Measurements from ENCODE around the gene PEPD.

PEPD gene

DNA sequence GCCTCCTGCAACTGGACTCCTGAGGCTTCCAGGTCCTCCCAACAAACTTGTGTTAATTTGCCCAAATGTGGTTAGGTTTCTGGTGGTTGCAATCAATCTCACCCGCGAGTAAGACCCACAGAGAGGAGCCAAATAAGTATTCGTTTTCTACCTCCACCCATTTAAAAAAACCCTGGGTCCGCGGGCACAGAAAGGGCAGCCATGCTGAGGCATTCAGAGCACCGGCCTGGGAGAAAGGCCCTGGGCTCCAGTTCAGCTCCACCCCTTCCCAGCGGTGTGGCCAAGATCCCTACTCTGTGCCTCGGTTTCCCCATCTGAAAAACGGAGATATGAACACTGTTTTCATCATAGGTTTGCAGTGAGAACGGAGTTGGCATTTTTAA is 56.9 kb downstream of the PEPD start:
- Histone ChIP-seq H3K9me3 (no peaks in the 10 kb centered on the region), H3K27ac (no peak overlapping the region), H3K4me3 (no peak overlapping the region), H3K36me3 (peaks cover 5 to 45% (median 23%) of the 10 kb centered on the region in 3 donors), H3K27me3 (no peaks in the 10 kb centered on the region), H3K4me1 (no peaks in the 10 kb centered on the region)
- DNase-seq: peak in 1 of 2 donors; percentile 7
- intact Hi-C loops (cut with DNase I; ENCODE audit: low total_unique reads): no loop called here
- TF ChIP-seq, protein P1, sequence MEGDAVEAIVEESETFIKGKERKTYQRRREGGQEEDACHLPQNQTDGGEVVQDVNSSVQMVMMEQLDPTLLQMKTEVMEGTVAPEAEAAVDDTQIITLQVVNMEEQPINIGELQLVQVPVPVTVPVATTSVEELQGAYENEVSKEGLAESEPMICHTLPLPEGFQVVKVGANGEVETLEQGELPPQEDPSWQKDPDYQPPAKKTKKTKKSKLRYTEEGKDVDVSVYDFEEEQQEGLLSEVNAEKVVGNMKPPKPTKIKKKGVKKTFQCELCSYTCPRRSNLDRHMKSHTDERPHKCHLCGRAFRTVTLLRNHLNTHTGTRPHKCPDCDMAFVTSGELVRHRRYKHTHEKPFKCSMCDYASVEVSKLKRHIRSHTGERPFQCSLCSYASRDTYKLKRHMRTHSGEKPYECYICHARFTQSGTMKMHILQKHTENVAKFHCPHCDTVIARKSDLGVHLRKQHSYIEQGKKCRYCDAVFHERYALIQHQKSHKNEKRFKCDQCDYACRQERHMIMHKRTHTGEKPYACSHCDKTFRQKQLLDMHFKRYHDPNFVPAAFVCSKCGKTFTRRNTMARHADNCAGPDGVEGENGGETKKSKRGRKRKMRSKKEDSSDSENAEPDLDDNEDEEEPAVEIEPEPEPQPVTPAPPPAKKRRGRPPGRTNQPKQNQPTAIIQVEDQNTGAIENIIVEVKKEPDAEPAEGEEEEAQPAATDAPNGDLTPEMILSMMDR (IDR thresholded peaks at IDR 0.05): no peak

DNA sequence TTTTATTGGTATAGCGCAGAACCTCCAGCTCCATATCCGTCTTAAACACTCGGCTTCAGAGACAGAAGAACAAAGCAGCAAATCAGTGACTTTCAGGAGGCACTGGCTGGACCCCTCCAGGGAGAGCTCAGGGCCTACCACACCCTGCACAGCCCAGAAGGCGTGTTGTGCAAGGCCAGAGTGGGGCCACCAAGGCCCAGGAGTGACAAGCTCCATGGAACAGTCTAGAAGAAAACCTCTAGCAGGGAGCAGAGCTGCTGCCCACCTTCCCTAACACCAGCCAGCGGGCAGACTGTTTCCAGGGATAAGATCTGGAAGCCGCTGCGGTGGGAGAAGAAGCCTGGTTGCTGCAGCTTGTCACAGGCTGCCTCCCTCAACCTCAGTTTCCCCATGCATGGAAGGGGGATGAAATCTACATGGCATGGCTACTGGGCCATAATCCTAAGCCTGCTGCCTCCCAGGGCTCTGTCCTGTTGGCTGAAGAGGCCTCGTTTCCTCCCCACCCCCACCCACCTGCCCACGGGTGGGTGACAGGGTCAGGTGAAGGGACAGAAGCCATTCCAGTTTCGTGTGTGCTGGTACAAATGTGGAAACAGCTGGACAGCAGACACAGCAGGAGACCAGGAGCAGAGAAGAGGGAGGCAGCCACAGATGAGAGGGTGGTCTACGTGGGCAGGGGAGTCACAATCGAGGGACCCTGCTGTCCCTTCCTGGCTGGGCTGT is 57.4 kb downstream of the PEPD start:
- no peak overlapping the region for H3K27ac ChIP-seq
- TF ChIP-seq, protein P1 (IDR thresholded peaks at IDR 0.05): no peak
- intact Hi-C loops (cut with DNase I; ENCODE audit: low total_unique reads): no loop called here
- peaks cover 5 to 48% (median 23%) of the 10 kb centered on the region in 3 donors for H3K36me3 ChIP-seq
- no peak overlapping the region for H3K4me3 ChIP-seq
- peak; percentile 7 to 45 for DNase-seq
- no peaks in the 10 kb centered on the region for H3K27me3 ChIP-seq
- no peaks in the 10 kb centered on the region for H3K4me1 ChIP-seq
- no peaks in the 10 kb centered on the region for H3K9me3 ChIP-seq

DNA sequence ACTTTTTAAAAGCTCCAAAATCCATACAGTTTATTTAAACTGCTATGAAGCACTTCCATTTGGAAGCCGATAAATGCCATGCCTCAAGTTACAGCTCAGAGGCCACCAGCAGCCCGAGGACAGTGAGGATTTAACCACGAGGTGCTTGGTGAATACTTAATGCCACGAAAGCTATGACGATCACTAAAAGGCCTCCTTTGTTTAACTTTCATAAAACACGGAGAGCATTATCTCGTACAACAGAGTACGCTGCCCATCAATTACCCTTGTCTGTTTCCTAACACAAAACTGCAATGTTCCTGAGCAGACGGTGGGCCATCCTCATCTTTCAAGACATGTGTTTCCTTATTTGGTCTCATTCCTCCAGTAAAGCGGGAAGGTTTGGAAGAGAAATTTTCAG is 58.4 kb downstream of the PEPD start:
- intact Hi-C loops (cut with DNase I; ENCODE audit: low total_unique reads): no loop called here
- DNase-seq: peak in 1 of 2 donors; percentile 15

DNA sequence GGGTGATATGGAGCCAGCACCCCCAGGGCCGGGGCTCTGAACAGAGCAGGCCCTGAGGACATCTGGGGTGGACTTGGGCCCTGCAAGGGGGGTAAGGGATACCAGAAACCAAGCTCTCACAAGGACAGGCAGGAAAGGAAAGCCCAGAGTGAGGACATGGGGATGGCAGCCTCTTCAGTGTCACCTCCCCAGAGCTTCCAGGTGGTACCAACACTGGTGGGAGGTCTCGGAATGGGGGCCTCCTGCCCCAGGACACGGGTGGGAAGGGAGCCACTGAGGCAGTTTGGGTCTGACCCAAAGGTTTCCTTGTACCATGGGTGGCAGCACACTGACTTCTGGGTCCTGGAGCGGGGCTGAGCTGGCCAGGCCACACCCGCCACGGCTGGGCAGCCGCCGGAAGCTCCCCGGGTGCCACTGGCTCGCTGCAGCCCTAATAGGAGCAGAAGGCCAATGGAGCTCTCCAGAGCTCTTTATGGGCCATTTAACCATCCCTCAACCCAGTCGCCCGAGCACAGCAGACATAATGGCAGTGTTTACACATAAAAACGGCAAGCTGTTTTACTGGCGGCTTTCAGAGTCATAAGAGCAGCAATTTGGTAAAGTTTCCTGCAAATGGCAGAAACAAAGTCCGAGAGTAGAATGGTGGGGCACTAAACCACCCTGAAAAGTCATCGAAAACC is 59.3 kb downstream of the PEPD start:
- no peak overlapping the region for H3K27ac ChIP-seq
- peaks cover 5 to 48% (median 23%) of the 10 kb centered on the region in 3 donors for H3K36me3 ChIP-seq
- no peak overlapping the region for H3K4me3 ChIP-seq
- TF ChIP-seq, protein P1 (IDR thresholded peaks at IDR 0.05): no peak
- DNase-seq: peak; percentile 7 to 40
- H3K9me3 ChIP-seq: no peaks in the 10 kb centered on the region
- intact Hi-C loops (cut with DNase I; ENCODE audit: low total_unique reads): no loop called here
- H3K27me3 ChIP-seq: no peaks in the 10 kb centered on the region
- H3K4me1 ChIP-seq: no peaks in the 10 kb centered on the region

More for the DNA sequence above, 58.4 kb downstream of the PEPD start:
- Histone ChIP-seq H3K27me3 (no peaks in the 10 kb centered on the region), H3K9me3 (no peaks in the 10 kb centered on the region), H3K4me1 (no peaks in the 10 kb centered on the region), H3K27ac (no peak overlapping the region), H3K4me3 (no peak overlapping the region), H3K36me3 (peaks cover 5 to 48% (median 23%) of the 10 kb centered on the region in 3 donors)
- TF ChIP-seq, protein P1 (IDR thresholded peaks at IDR 0.05): no peak

DNA sequence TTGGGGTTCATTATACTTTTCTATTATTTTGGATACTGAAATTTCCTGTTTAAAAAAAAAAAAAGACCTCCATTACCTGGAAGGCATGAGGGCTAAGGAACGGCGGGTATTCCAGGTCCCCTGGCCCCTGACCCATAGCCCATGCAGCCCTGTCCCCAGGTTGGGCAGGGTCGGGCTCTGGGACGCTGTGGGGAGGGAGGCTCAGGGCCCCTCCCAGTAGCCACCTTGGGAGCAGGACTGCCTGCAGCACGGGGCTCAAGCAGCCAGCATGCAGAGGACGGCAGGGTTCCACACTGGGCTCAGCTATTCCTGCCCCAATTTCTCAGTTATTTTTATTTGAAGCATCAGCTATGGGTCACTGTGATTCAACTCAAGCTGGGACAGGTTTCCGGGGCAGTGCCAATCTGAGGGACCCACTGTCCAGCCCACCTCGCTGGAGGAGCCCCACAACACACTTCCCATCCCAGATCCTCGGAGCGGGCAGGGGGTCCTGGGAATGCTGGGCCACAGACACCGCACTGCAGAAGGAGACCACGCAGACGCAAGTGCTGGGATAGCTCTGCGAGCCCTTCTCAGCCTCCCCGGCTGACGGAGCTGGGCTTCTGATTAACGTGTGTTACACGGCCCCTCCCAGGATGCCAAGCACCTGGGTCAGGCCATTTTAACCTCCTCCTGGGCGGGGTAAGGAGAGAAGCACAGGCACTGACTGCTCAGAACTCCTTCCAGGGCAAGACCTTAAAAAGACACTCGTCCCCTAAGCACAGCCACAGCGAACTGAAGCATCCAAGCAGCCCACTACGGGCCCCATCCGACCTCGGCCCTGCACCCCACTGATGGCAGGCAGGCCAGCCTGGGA is 60.1 kb downstream of the PEPD start:
- Histone ChIP-seq H3K9me3 (no peaks in the 10 kb centered on the region), H3K27ac (no peak overlapping the region), H3K4me1 (no peaks in the 10 kb centered on the region), H3K36me3 (peaks cover 5 to 52% (median 23%) of the 10 kb centered on the region in 3 donors), H3K4me3 (no peak overlapping the region), H3K27me3 (no peaks in the 10 kb centered on the region)
- TF ChIP-seq, protein P1 (IDR thresholded peaks at IDR 0.05): no peak
- intact Hi-C loops (cut with DNase I; ENCODE audit: low total_unique reads): no loop called here
- peak; percentile 15 to 55 for DNase-seq
